Daoy (cell line): ENCODE results near the gene PDPK1. TPM values are rescaled to one million over a fixed set of nuclear protein-coding genes. Genes with fewer than 3 reads are reported as not detected.
A peak's percentile ranks its signal among the peaks of the same experiment; 100 is the strongest.
"Not testable (repeated sequence)": the region's sequence is repeated elsewhere in the genome, so short reads cannot be mapped to it uniquely, and the experiment has no call there.

Experiments
- DNase-seq: peaks from one replicate; pipeline ENCODE4 v3.0.0-alpha.2; 2015; ENCODE audit warnings: low read depth
- total RNA-seq: library from RNA; depleted of rRNA; stranded (reverse); fragments of >200 nt; shearing (Covaris generic); gene quantifications from 2 replicates; pipeline ENCODE4 v1.2.3, GENCODE V29; 2014

The PDPK1 gene
- total RNA-seq, 1 experiment from 2014 or later, result 10.5 TPM

- DNase-seq, result no peak
Measured at GRCh38 chr16:2523801-2524231, 14.0 kb upstream of the PDPK1 start.

- DNase-seq, result no peak
Measured at GRCh38 chr16:2524339-2524938, 13.4 kb upstream of the PDPK1 start.

- DNase-seq, result no peak
Measured at GRCh38 chr16:2526135-2526534, 11.7 kb upstream of the PDPK1 start.

GRCh38 chr16:2527071-2527783 is 10.6 kb upstream of the PDPK1 start:
- no peak for DNase-seq

GRCh38 chr16:2527784-2528100 is 10.1 kb upstream of the PDPK1 start:
- no peak for DNase-seq

GRCh38 chr16:2528161-2529060 is 9.4 kb upstream of the PDPK1 start:
- no peak for DNase-seq

- no peak for DNase-seq
Measured at GRCh38 chr16:2529061-2529931, 8.5 kb upstream of the PDPK1 start.

- no peak for DNase-seq
Measured at GRCh38 chr16:2529961-2530628, 7.7 kb upstream of the PDPK1 start.

GRCh38 chr16:2530629-2531318 is 7.0 kb upstream of the PDPK1 start:
- DNase-seq, result no peak

- DNase-seq, result no peak
Measured at GRCh38 chr16:2531371-2531695, 6.5 kb upstream of the PDPK1 start, which contains the start of gene CEMP1. Gene CEMP1 (minus strand): TSS chr16:2531408. CDS start chr16:2531073, 335 bp downstream.

GRCh38 chr16:2531696-2532493 is 5.9 kb upstream of the PDPK1 start:
- DNase-seq, result peak; percentile 97

GRCh38 chr16:2532494-2533141 is 5.2 kb upstream of the PDPK1 start:
- peak; percentile 37 for DNase-seq

GRCh38 chr16:2533142-2533755 is 4.6 kb upstream of the PDPK1 start:
- not testable (repeated sequence) for DNase-seq

- DNase-seq, result no peak
Measured at GRCh38 chr16:2533912-2534311, 3.9 kb upstream of the PDPK1 start.

GRCh38 chr16:2534335-2534734 is 3.5 kb upstream of the PDPK1 start:
- DNase-seq, result not testable (repeated sequence)

GRCh38 chr16:2535625-2536013 is 2.2 kb upstream of the PDPK1 start:
- DNase-seq, result peak; percentile 40

- not testable (repeated sequence) for DNase-seq
Measured at GRCh38 chr16:2539192-2539844, 1.5 kb downstream of the PDPK1 start.

GRCh38 chr16:2539845-2540458 is 2.1 kb downstream of the PDPK1 start:
- DNase-seq, result not testable (repeated sequence)
